Measurements from ENCODE around the gene CDO1. TPM values are rescaled to one million over a fixed set of nuclear protein-coding genes. Genes with fewer than 3 reads are reported as not detected.
A peak's percentile ranks its signal among the peaks of the same experiment; 100 is the strongest.

Gene CDO1
- polyA plus RNA-seq, 1 donor (not counting 4 experiments of a cell fraction or from before 2014, with no cell fraction given) = not detected

GRCh38 chr5:115857057-115857479 is 40.6 kb upstream of the CDO1 start:
- H3K27me3 ChIP-seq (ENCODE audit: control insufficient read depth, extremely low read depth, insufficient read depth, low read length) = no peaks in the 10 kb centered on the region
- no peak for FAIRE-seq
- no peaks in the 10 kb centered on the region for H3K36me3 ChIP-seq (ENCODE audit: control insufficient read depth in 2 of 2, extremely low read depth in 1 of 2, insufficient read depth in 2 of 2, low read length in 2 of 2)
- dilution Hi-C loops (cut with MboI; ENCODE audit: extremely low pct_ligation_motif_present, low sequenced_read_pairs) = no loop called here
- H3K4me1 ChIP-seq (ENCODE audit: control insufficient read depth, extremely low read depth, insufficient read depth, low read length) = peaks cover 20% of the 10 kb centered on the region
- H3K9me3 ChIP-seq (ENCODE audit: control insufficient read depth, low read depth, low read length) = no peaks in the 10 kb centered on the region
- H4K20me1 ChIP-seq (ENCODE audit: control insufficient read depth, extremely low read depth, insufficient read depth, low read length) = no peaks in the 10 kb centered on the region
- no peak overlapping the region for H3K4me3 ChIP-seq (ENCODE audit: control insufficient read depth in 2 of 3, extremely low read depth in 1 of 3, insufficient read depth in 2 of 3, low read depth in 1 of 3, low read length in 3 of 3)
- no peak overlapping the region for H2AFZ ChIP-seq (ENCODE audit: control insufficient read depth, low read length)
- no peak overlapping the region for H3K9ac ChIP-seq (ENCODE audit: control insufficient read depth, extremely low read depth, insufficient read depth, low read length)
- no peaks in the 10 kb centered on the region for H3K9me1 ChIP-seq (ENCODE audit: control insufficient read depth, extremely low read depth, insufficient read depth, low read length)
- peak overlapping the region; percentile 6 for H3K27ac ChIP-seq (ENCODE audit: control insufficient read depth, insufficient read depth, low read length)
- TF ChIP-seq CTCF (optimal IDR thresholded peaks at IDR 0.05 in 1 of 3, IDR thresholded peaks at IDR 0.05 in 1 of 3, conservative IDR thresholded peaks at IDR 0.05 in 1 of 3; ENCODE audit: extremely low read depth in 1 of 3, insufficient read depth in 2 of 3, low read length in 3 of 3) (no peak), EZH2 (IDR thresholded peaks at IDR 0.05; ENCODE audit: low read length) (no peak)
- peaks cover 96% of the 10 kb centered on the region for H3K79me2 ChIP-seq (ENCODE audit: control insufficient read depth, insufficient read depth, low read length)
- H3K4me2 ChIP-seq (ENCODE audit: control insufficient read depth, extremely low read depth, insufficient read depth, low read depth, low read length) = no peak overlapping the region
- DNase-seq (ENCODE audit: low read depth, low spot score) = no peak

GRCh38 chr5:115855959-115856358 is 39.5 kb upstream of the CDO1 start:
- Histone ChIP-seq H3K9me3 (ENCODE audit: control insufficient read depth, low read depth, low read length) (no peaks in the 10 kb centered on the region), H3K36me3 (ENCODE audit: control insufficient read depth in 2 of 2, extremely low read depth in 1 of 2, insufficient read depth in 2 of 2, low read length in 2 of 2) (no peaks in the 10 kb centered on the region), H2AFZ (ENCODE audit: control insufficient read depth, low read length) (no peak overlapping the region), H3K4me1 (ENCODE audit: control insufficient read depth, extremely low read depth, insufficient read depth, low read length) (peaks cover 22% of the 10 kb centered on the region), H3K27me3 (ENCODE audit: control insufficient read depth, extremely low read depth, insufficient read depth, low read length) (no peaks in the 10 kb centered on the region), H4K20me1 (ENCODE audit: control insufficient read depth, extremely low read depth, insufficient read depth, low read length) (no peaks in the 10 kb centered on the region), H3K9ac (ENCODE audit: control insufficient read depth, extremely low read depth, insufficient read depth, low read length) (no peak overlapping the region), H3K9me1 (ENCODE audit: control insufficient read depth, extremely low read depth, insufficient read depth, low read length) (no peaks in the 10 kb centered on the region), H3K79me2 (ENCODE audit: control insufficient read depth, insufficient read depth, low read length) (peaks cover 96% of the 10 kb centered on the region), H3K4me2 (ENCODE audit: control insufficient read depth, extremely low read depth, insufficient read depth, low read depth, low read length) (no peak overlapping the region), H3K4me3 (ENCODE audit: control insufficient read depth in 2 of 3, extremely low read depth in 1 of 3, insufficient read depth in 2 of 3, low read depth in 1 of 3, low read length in 3 of 3) (no peak overlapping the region), H3K27ac (ENCODE audit: control insufficient read depth, insufficient read depth, low read length) (no peak overlapping the region)
- dilution Hi-C loops (cut with MboI; ENCODE audit: extremely low pct_ligation_motif_present, low sequenced_read_pairs) = no loop called here
- FAIRE-seq (no peak), DNase-seq (ENCODE audit: low read depth, low spot score) (no peak)
- TF ChIP-seq EZH2 (IDR thresholded peaks at IDR 0.05; ENCODE audit: low read length) (no peak), CTCF (optimal IDR thresholded peaks at IDR 0.05 in 1 of 3, IDR thresholded peaks at IDR 0.05 in 1 of 3, conservative IDR thresholded peaks at IDR 0.05 in 1 of 3; ENCODE audit: extremely low read depth in 1 of 3, insufficient read depth in 2 of 3, low read length in 3 of 3) (no peak)
